ENCODE results near the gene CACNA2D1. TPM values are rescaled to one million over a fixed set of nuclear protein-coding genes. Genes with fewer than 3 reads are reported as not detected.
"Not testable (repeated sequence)": the region's sequence is repeated elsewhere in the genome, so short reads cannot be mapped to it uniquely, and the experiment has no call there.

CACNA2D1 gene
- polyA plus RNA-seq, 2 of the 4 experiments (the other 2 are of a cell fraction), result 18.0 to 32.9 TPM

DNA sequence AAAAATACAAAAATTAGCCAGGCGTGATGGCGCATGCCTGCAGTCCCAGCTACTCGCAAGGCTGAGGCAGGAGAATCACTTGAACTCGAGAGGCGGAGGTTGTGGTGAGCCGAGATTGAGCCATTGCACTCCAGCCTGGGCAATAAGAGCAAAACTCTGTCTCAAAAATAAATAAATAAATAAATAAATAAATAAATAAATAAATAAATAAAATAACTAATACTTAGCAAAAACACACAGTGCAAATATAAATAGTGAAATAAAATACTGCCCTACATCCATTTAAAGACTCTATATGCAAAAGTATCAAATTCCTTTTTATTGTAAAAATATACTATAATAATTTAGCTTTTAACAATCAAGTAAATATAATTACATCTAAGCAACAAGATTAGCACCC is 57.0 kb downstream of the CACNA2D1 start:
- H3K27ac ChIP-seq; CTCF ChIA-PET; FAIRE-seq; H3K4me1 ChIP-seq; ATAC-seq; H3K4me2 ChIP-seq; DNase-seq (ENCODE audit: low read depth in 1 of 2, low spot score in 1 of 2); H3K9me3 ChIP-seq; H3K4me3 ChIP-seq; POLR2A ChIA-PET: not testable (repeated sequence)
- WGBS (ENCODE audit: missing lambda C conversion rate), result 91% methylated on average over 6 of the region's 6 CpGs
- TF ChIP-seq ZC3H11A (IDR thresholded peaks at IDR 0.05), result peak; percentile 75

DNA sequence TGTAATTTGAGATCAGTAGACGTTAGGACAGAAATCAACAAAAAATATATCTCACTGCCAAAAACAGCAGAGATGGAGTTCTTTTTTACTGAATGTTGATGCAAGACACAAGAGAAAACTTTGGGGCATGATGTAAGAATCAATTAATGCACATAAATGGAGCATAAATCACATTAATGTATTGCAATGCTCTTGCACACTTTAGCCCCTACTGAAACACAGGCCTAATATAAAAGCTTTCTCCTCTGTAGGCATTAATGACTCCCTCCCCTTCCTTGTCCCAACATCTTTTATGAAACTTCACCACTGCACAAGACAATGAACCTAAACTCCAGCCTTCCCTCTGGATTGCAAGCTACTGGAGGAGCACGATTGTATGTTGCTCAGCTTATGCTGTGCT is 58.8 kb downstream of the CACNA2D1 start:
- H3K4me1 ChIP-seq, result 0 out of 3 replicates have a peak, but pooled peaks cover 7% of the 10 kb centered on the region
- TF ChIP-seq PHF8 (IDR thresholded peaks at IDR 0.05; ENCODE audit: borderline replicate concordance, low read depth), result no peak
- TF ChIP-seq MAFK (IDR thresholded peaks at IDR 0.05; ENCODE audit: partially characterized antibody), result no peak
- no peak for TF ChIP-seq JUN (IDR thresholded peaks at IDR 0.05)
- TF ChIP-seq MAZ (IDR thresholded peaks at IDR 0.05; ENCODE audit: borderline replicate concordance, low read depth, low read length), result no peak
- no peak for TF ChIP-seq POLR2AphosphoS2 (conservative IDR thresholded peaks at IDR 0.05; ENCODE audit: low read length)
- no peak for TF ChIP-seq NFE2L2 (conservative IDR thresholded peaks at IDR 0.05; ENCODE audit: low read length)
- no peak for TF ChIP-seq GATA3 (IDR thresholded peaks at IDR 0.05; ENCODE audit: borderline replicate concordance)
- no peak for TF ChIP-seq EP300 (IDR thresholded peaks at IDR 0.05)
- no peak for TF ChIP-seq ZC3H11A (IDR thresholded peaks at IDR 0.05)
- TF ChIP-seq, protein P1, sequence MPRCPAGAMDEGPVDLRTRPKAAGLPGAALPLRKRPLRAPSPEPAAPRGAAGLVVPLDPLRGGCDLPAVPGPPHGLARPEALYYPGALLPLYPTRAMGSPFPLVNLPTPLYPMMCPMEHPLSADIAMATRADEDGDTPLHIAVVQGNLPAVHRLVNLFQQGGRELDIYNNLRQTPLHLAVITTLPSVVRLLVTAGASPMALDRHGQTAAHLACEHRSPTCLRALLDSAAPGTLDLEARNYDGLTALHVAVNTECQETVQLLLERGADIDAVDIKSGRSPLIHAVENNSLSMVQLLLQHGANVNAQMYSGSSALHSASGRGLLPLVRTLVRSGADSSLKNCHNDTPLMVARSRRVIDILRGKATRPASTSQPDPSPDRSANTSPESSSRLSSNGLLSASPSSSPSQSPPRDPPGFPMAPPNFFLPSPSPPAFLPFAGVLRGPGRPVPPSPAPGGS (IDR thresholded peaks at IDR 0.05), result no peak
- no peak for TF ChIP-seq RCOR1 (IDR thresholded peaks at IDR 0.05; ENCODE audit: low read depth, low read length)
- TF ChIP-seq, protein P2, sequence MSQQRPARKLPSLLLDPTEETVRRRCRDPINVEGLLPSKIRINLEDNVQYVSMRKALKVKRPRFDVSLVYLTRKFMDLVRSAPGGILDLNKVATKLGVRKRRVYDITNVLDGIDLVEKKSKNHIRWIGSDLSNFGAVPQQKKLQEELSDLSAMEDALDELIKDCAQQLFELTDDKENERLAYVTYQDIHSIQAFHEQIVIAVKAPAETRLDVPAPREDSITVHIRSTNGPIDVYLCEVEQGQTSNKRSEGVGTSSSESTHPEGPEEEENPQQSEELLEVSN (IDR thresholded peaks at IDR 0.05; ENCODE audit: borderline replicate concordance, low read depth), result no peak
- no peak for TF ChIP-seq FOXS1 (CRISPR knock-in tag; IDR thresholded peaks at IDR 0.05)
- no peak for TF ChIP-seq HOXA7 (CRISPR knock-in tag; IDR thresholded peaks at IDR 0.05)
- TF ChIP-seq, protein P3, sequence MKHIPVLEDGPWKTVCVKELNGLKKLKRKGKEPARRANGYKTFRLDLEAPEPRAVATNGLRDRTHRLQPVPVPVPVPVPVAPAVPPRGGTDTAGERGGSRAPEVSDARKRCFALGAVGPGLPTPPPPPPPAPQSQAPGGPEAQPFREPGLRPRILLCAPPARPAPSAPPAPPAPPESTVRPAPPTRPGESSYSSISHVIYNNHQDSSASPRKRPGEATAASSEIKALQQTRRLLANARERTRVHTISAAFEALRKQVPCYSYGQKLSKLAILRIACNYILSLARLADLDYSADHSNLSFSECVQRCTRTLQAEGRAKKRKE (CRISPR knock-in tag; IDR thresholded peaks at IDR 0.05; ENCODE audit: low read depth), result no peak
- TF ChIP-seq, protein P4, sequence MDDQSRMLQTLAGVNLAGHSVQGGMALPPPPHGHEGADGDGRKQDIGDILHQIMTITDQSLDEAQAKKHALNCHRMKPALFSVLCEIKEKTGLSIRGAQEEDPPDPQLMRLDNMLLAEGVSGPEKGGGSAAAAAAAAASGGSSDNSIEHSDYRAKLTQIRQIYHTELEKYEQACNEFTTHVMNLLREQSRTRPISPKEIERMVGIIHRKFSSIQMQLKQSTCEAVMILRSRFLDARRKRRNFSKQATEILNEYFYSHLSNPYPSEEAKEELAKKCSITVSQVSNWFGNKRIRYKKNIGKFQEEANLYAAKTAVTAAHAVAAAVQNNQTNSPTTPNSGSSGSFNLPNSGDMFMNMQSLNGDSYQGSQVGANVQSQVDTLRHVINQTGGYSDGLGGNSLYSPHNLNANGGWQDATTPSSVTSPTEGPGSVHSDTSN (IDR thresholded peaks at IDR 0.05), result no peak
- TF ChIP-seq KDM1A (IDR thresholded peaks at IDR 0.05; ENCODE audit: low read depth), result no peak
- TF ChIP-seq TP53 (CRISPR knock-in tag; IDR thresholded peaks at IDR 0.05), result no peak
- TF ChIP-seq RNF2 (IDR thresholded peaks at IDR 0.05; ENCODE audit: borderline replicate concordance, low read depth), result no peak
- no peak for TF ChIP-seq ZFP36 (IDR thresholded peaks at IDR 0.05; ENCODE audit: borderline replicate concordance, partially characterized antibody)
- ATAC-seq (no peak), DNase-seq (ENCODE audit: low read depth in 1 of 2, low spot score in 1 of 2) (no peak), FAIRE-seq (peak; percentile 13)
- no peaks in the 10 kb centered on the region for H3K9me3 ChIP-seq
- ChIA-PET POLR2A (no interaction called here), CTCF (interaction anchor here (0.6 to 1.1 kb wide), 5 partner anchors 16 to 1762 kb away, joined by 3 read pairs; no protein-coding TSS in a partner anchor)
- 90% methylated on average over 2 of the region's 2 CpGs for WGBS (ENCODE audit: missing lambda C conversion rate)
- no peak overlapping the region for H3K4me2 ChIP-seq
- no peak overlapping the region for H3K27ac ChIP-seq
- no peak overlapping the region for H3K4me3 ChIP-seq

DNA sequence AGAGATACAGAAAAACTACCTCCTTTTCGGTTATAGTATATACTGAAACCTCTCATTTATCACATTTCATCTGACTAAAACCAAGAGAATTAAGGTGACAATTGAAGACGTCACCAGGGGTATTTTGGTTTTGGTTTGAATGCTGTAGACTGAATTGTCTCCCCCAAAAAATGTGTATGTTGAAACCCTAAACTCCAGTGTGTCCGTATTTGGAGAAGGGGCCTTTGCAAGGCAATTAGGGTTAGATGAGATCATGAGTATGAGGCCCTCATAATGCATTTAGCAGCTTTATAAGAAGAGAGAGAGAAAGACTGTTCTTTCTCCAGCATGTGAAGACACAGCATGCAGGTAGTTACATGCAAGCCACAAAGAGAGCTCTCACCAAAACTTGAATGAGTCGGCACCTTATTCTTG is 59.5 kb downstream of the CACNA2D1 start:
- TF ChIP-seq FOSL2 (IDR thresholded peaks at IDR 0.05) (no peak), FOSL2 (CRISPR knock-in tag; IDR thresholded peaks at IDR 0.05) (no peak), POLR2A (IDR thresholded peaks at IDR 0.05; ENCODE audit: low read length) (no peak), CBX8 (IDR thresholded peaks at IDR 0.05) (no peak), HOXB13 (CRISPR knock-in tag; IDR thresholded peaks at IDR 0.05; ENCODE audit: low read depth) (no peak)
- TF ChIP-seq, protein P5, sequence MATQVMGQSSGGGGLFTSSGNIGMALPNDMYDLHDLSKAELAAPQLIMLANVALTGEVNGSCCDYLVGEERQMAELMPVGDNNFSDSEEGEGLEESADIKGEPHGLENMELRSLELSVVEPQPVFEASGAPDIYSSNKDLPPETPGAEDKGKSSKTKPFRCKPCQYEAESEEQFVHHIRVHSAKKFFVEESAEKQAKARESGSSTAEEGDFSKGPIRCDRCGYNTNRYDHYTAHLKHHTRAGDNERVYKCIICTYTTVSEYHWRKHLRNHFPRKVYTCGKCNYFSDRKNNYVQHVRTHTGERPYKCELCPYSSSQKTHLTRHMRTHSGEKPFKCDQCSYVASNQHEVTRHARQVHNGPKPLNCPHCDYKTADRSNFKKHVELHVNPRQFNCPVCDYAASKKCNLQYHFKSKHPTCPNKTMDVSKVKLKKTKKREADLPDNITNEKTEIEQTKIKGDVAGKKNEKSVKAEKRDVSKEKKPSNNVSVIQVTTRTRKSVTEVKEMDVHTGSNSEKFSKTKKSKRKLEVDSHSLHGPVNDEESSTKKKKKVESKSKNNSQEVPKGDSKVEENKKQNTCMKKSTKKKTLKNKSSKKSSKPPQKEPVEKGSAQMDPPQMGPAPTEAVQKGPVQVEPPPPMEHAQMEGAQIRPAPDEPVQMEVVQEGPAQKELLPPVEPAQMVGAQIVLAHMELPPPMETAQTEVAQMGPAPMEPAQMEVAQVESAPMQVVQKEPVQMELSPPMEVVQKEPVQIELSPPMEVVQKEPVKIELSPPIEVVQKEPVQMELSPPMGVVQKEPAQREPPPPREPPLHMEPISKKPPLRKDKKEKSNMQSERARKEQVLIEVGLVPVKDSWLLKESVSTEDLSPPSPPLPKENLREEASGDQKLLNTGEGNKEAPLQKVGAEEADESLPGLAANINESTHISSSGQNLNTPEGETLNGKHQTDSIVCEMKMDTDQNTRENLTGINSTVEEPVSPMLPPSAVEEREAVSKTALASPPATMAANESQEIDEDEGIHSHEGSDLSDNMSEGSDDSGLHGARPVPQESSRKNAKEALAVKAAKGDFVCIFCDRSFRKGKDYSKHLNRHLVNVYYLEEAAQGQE (IDR thresholded peaks at IDR 0.05), result no peak
- CTCF ChIA-PET, result interaction anchor here (0.6 to 1.1 kb wide), 2 partner anchors 305 to 883 kb away, joined by 3 read pairs; no protein-coding TSS in a partner anchor

More for the DNA sequence above, 59.5 kb downstream of the CACNA2D1 start:
- POLR2A ChIA-PET, result no interaction called here
- 86% methylated on average over 4 of the region's 4 CpGs for WGBS (ENCODE audit: missing lambda C conversion rate)
- DNase-seq (ENCODE audit: low read depth in 1 of 2, low spot score in 1 of 2), result no peak
- ATAC-seq, result no peak
- FAIRE-seq, result no peak
- Histone ChIP-seq H3K9me3 (no peaks in the 10 kb centered on the region), H3K4me2 (no peak overlapping the region), H3K4me1 (0 out of 3 replicates have a peak, but pooled peaks cover 7% of the 10 kb centered on the region), H3K4me3 (no peak overlapping the region), H3K27ac (no peak overlapping the region)
